Measurements from ENCODE around the gene DNAJB6.

DNA sequence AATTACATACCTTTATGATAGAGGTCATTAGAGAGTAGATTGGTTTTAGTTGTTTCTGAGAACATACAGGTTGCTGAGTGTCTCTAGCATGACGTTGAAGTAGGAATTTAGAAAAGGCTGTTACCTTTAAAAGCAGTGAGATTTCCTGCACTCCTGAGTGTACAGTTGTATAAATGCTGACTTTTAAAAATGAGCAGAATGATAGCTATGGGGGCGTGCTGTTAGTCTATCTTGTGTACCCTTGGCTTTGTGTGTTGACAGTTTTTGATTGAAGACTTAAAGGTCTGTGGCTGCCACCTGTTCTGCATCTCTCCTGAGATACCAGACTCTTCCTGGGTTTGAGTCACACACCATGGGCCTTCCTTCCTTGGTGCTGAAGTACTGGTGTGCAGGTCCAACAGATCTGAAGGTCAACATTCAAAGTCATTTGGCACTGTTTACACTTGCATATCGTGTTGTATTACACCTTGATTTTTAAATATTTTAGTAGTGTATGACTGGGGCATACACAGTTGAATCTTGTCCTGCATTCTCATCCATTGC, 23.8 kb downstream of the DNAJB6 start:
- TF ChIP-seq, protein P1, sequence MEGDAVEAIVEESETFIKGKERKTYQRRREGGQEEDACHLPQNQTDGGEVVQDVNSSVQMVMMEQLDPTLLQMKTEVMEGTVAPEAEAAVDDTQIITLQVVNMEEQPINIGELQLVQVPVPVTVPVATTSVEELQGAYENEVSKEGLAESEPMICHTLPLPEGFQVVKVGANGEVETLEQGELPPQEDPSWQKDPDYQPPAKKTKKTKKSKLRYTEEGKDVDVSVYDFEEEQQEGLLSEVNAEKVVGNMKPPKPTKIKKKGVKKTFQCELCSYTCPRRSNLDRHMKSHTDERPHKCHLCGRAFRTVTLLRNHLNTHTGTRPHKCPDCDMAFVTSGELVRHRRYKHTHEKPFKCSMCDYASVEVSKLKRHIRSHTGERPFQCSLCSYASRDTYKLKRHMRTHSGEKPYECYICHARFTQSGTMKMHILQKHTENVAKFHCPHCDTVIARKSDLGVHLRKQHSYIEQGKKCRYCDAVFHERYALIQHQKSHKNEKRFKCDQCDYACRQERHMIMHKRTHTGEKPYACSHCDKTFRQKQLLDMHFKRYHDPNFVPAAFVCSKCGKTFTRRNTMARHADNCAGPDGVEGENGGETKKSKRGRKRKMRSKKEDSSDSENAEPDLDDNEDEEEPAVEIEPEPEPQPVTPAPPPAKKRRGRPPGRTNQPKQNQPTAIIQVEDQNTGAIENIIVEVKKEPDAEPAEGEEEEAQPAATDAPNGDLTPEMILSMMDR (IDR thresholded peaks at IDR 0.05; ENCODE audit: extremely low read depth in 1 of 2, insufficient read depth in 1 of 2, low read depth in 1 of 2, low read length in 2 of 2), result no peak
- TF ChIP-seq POLR2AphosphoS5 (IDR thresholded peaks at IDR 0.05; ENCODE audit: insufficient read depth, low read depth, low read length), result no peak
- no peak for TF ChIP-seq MAX (IDR thresholded peaks at IDR 0.05; ENCODE audit: insufficient read depth, insufficient read length)
- TF ChIP-seq MYC (IDR thresholded peaks at IDR 0.05; ENCODE audit: low read depth, low read length), result no peak
- TF ChIP-seq EZH2 (IDR thresholded peaks at IDR 0.05; ENCODE audit: borderline replicate concordance, low read depth, low read length, severe bottlenecking), result no peak
- TF ChIP-seq GATA2 (IDR thresholded peaks at IDR 0.05; ENCODE audit: insufficient read depth, insufficient read length, low read depth, low read length), result no peak
